Osteocyte (in vitro differentiated cells): ENCODE data around the gene PKMYT1. TPM values are rescaled to one million over a fixed set of nuclear protein-coding genes. Genes with fewer than 3 reads are reported as not detected.

Source experiments
- DNase-seq: peaks from one replicate; pipeline ENCODE4 v3.0.0; 2021; ENCODE audit warnings: mixed read lengths; ENCODE audit not compliant: unreplicated experiment; ENCODE audit errors: extremely low spot score
- H3K27ac Mint-ChIP-seq: one replicate; pipeline ENCODE4 v1.8.0; 2021; ENCODE audit warnings: mild to moderate bottlenecking, mixed read lengths; ENCODE audit not compliant: unreplicated experiment
- H3K27me3 Mint-ChIP-seq: one replicate; pipeline ENCODE4 v1.8.0; 2021; ENCODE audit warnings: mixed read lengths; ENCODE audit not compliant: unreplicated experiment
- H3K36me3 Mint-ChIP-seq: one replicate; pipeline ENCODE4 v1.8.0; 2021; ENCODE audit warnings: mixed read lengths; ENCODE audit not compliant: unreplicated experiment
- H3K4me1 Mint-ChIP-seq: one replicate; pipeline ENCODE4 v1.8.0; 2021; ENCODE audit warnings: mixed read lengths; ENCODE audit not compliant: unreplicated experiment
- H3K4me3 Mint-ChIP-seq: one replicate; pipeline ENCODE4 v1.8.0; 2021; ENCODE audit warnings: mild to moderate bottlenecking, moderate library complexity, mixed read lengths; ENCODE audit not compliant: unreplicated experiment
- H3K9me3 Mint-ChIP-seq: one replicate; pipeline ENCODE4 v1.8.0; 2021; ENCODE audit warnings: mixed read lengths; ENCODE audit not compliant: unreplicated experiment
- CTCF ChIP-seq: fragments of 200-600 bp; sonication (generic); IDR thresholded peaks from 2 replicates; pipeline ENCODE4 v1.5.0; 2021; ENCODE audit warnings: antibody characterized with exemption, mild to moderate bottlenecking, moderate library complexity
- total RNA-seq: library from RNA; stranded (reverse); gene quantifications from 2 replicates; pipeline ENCODE4 v1.2.1, GENCODE V29; 2021

Gene PKMYT1
- total RNA-seq, 1 donor from 2014 or later: 10.4 TPM

DNA sequence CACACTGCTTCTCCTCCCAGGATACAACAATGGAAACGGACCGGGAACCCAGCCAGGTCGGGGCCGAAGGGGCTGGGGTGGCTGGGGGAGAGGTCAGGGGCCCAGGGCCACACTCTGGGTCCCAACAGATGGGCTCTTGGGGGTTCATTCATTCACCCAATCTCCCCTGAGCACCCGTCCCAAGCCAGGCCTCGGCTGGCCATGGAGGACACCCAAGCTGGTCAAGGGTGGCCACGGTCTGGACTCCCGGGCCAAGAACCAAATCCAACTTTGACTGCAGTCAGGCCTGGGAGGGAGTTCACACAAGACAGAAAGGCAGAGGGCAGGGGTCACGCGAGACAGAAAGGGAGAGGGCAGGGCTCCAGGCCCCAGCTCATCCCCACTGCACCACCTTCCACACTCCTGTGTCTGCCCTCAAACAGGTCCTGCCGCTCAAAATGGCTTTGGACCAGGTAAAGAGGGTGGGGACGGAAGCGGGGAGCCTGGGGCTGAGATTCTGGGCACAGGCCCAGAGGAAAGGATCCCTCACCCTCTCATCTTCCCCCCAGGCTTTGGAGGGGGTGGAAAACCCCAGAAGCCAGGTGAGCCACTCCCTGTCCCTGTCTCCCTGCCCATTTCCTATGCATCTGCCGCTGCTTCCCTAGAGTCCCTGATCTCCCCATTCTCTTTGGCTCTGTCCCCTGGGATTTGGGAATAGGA lies 12.3 kb upstream of the PKMYT1 start:
- Mint-ChIP-seq H3K27me3 (no peaks in the 10 kb centered on the region), H3K36me3 (no peaks in the 10 kb centered on the region), H3K4me3 (no peak overlapping the region)

DNA sequence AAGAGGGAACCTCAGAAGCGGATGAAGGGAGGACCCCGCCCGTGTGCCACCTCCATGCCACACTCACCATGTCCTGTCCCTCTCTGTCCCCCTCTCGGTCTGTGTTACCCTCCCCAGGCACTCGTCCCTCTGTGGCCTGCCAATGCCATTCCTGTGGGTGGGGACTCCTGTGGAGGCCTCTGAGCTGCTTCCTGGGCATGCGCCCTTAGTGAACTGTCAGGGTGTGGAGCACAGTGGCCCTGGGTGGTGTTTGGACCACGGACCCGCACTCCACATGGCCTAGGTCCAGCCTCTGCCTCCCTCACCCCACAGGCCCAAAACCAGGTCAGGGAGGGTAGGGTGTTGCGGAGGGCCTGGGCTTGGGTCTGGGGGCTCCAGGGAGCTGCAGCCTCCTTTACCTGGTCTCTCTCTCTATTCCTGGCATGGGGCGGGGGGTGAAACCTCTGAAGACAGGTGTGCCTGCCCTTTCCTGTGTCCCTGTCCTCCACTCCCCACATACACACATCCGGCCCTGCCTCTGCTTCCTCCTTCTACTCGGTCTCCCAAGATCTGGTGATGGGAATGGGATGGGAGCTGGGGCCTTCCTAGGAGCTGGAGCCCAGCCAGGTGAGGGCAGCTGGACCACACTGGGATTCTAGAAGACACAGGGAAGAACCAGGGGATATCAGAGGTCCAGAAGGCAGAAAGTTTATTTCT lies 11.5 kb upstream of the PKMYT1 start:
- Mint-ChIP-seq H3K27me3 (no peaks in the 10 kb centered on the region), H3K27ac (no peak overlapping the region), H3K36me3 (no peaks in the 10 kb centered on the region), H3K4me1 (peaks cover 10% of the 10 kb centered on the region), H3K4me3 (no peak overlapping the region), H3K9me3 (no peaks in the 10 kb centered on the region)
- DNase-seq: no peak
- TF ChIP-seq CTCF: no peak

More for the DNA sequence above, 12.3 kb upstream of the PKMYT1 start:
- H3K4me1 Mint-ChIP-seq: peaks cover 8% of the 10 kb centered on the region
- DNase-seq: no peak
- H3K27ac Mint-ChIP-seq: no peak overlapping the region
- TF ChIP-seq CTCF: no peak
- no peaks in the 10 kb centered on the region for H3K9me3 Mint-ChIP-seq

- H3K9me3 Mint-ChIP-seq: no peaks in the 10 kb centered on the region
- no peaks in the 10 kb centered on the region for H3K36me3 Mint-ChIP-seq
- no peaks in the 10 kb centered on the region for H3K27me3 Mint-ChIP-seq
- no peak overlapping the region for H3K27ac Mint-ChIP-seq
- TF ChIP-seq CTCF: no peak
- no peak for DNase-seq
- H3K4me1 Mint-ChIP-seq: peaks cover 15% of the 10 kb centered on the region
- no peak overlapping the region for H3K4me3 Mint-ChIP-seq
These were observed 10.6 kb upstream of the PKMYT1 start for GRCh38 chr16:2990891-2991290.

DNA sequence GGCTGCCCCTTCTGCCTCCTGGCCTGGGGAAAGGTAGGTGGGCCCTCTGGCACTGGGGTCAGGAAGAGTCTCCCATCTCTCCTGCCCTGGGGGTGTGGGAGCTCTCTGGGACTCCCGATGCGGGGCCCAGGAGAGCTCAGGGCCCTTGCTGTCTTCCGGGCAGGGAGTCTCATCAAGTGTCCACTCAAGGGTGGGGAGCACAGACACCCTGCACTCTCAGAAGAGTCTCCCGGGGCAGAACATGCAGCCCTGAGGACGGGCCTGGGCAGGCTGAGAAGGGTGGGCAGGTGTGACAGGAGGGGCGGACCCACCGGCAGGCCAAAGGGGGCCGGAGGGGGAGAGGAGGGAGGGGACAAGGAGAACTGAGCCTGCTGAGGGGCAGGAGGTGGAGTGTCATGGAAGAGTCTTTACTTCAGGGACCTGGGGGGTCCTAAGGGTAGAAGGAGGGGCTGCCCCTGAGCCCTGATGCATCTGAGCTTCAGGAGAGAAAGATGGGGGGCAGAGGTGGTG lies 8.4 kb upstream of the PKMYT1 start:
- H3K4me1 Mint-ChIP-seq: peaks cover 18% of the 10 kb centered on the region
- no peak for TF ChIP-seq CTCF
- no peaks in the 10 kb centered on the region for H3K27me3 Mint-ChIP-seq
- H3K9me3 Mint-ChIP-seq: no peaks in the 10 kb centered on the region
- no peak overlapping the region for H3K27ac Mint-ChIP-seq
- DNase-seq: no peak
- no peaks in the 10 kb centered on the region for H3K36me3 Mint-ChIP-seq
- H3K4me3 Mint-ChIP-seq: no peak overlapping the region

- Mint-ChIP-seq H3K4me3 (no peak overlapping the region), H3K4me1 (peaks cover 18% of the 10 kb centered on the region), H3K9me3 (no peaks in the 10 kb centered on the region), H3K36me3 (no peaks in the 10 kb centered on the region), H3K27me3 (no peaks in the 10 kb centered on the region), H3K27ac (no peak overlapping the region)
- DNase-seq: no peak
- TF ChIP-seq CTCF: no peak
These were observed 7.6 kb upstream of the PKMYT1 start for GRCh38 chr16:2987833-2988232.
